ENCODE results near the gene HOXB1.

DNA sequence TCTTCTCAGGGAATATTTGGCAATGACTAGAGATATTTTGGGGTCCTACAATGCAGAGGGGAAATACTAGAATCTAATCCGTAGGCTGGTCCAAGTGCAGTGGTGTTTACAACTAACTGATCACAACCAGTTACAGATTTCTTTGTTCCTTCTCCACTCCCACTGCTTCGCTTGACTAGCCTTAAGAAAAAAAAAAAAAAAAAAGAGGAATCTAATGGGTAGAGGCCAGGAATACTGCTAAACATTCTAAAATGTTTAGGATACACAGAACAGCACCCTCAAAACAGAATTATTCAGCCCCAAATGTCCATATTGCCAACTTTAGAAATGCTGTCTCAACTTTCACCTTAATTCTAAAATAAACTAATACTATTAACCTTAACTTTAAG, 51.8 kb downstream of the HOXB1 start:
- TF ChIP-seq, protein P1, sequence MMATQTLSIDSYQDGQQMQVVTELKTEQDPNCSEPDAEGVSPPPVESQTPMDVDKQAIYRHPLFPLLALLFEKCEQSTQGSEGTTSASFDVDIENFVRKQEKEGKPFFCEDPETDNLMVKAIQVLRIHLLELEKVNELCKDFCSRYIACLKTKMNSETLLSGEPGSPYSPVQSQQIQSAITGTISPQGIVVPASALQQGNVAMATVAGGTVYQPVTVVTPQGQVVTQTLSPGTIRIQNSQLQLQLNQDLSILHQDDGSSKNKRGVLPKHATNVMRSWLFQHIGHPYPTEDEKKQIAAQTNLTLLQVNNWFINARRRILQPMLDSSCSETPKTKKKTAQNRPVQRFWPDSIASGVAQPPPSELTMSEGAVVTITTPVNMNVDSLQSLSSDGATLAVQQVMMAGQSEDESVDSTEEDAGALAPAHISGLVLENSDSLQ (IDR thresholded peaks at IDR 0.05), result no peak
- no peak for TF ChIP-seq FOXM1 (IDR thresholded peaks at IDR 0.05; ENCODE audit: borderline replicate concordance)

All from HEK293T (cell line).